Gastrocnemius medialis (tissue), 4 donors: Measurements from ENCODE around the gene FOXP4.

Source experiments
- CTCF ChIP-seq, 5 experiments: fragments of 450-650 bp in 3 of 5; fragments of 200-600 bp in 2 of 5; sonication (generic) in 2 of 5; IDR thresholded peaks in 4 of 5; conservative IDR thresholded peaks in 1 of 5; 1 replicate in 4 of 5; 2 replicates in 1 of 5; pipeline ENCODE4 v1.5.1; 2016 to 2019; ENCODE audit warnings: antibody characterized with exemption in 5 of 5, mild to moderate bottlenecking in 3 of 5, moderate library complexity in 3 of 5
- POLR2A ChIP-seq, 2 donors: fragments of 450-650 bp; IDR thresholded peaks; one replicate each; pipeline ENCODE4 v1.6.1; 2017; ENCODE audit warnings: antibody characterized with exemption in 2 of 2, mild to moderate bottlenecking in 2 of 2, moderate library complexity in 2 of 2

- TF ChIP-seq POLR2A (IDR thresholded peaks at IDR 0.05) (no peak), CTCF (IDR thresholded peaks at IDR 0.05 in 4 of 5, conservative IDR thresholded peaks at IDR 0.05 in 1 of 5) (no peak)
Measured at GRCh38 chr6:41543087-41543486, 3.1 kb upstream of the FOXP4 start.
